Tibial artery (tissue), 4 donors: ENCODE measurements around the gene SLC24A3.

Experiments used
- DNase-seq, 2 donors: peaks; one replicate each; pipeline ENCODE4 v3.0.0-alpha.2; 2019
- H3K27ac ChIP-seq, 2 donors: fragments of 200-600 bp; sonication (generic) in 1 of 2; 1 replicate in 1 of 2; 2 replicates in 1 of 2; pipeline ENCODE4 v1.5.1; 2018 to 2019; ENCODE audit warnings: mild to moderate bottlenecking in 1 of 2
- H3K27me3 ChIP-seq, 2 donors: fragments of 200-600 bp; sonication (generic) in 1 of 2; one replicate each; pipeline versions ENCODE4 v1.5.1 to v1.6.0; 2016 to 2019
- H3K36me3 ChIP-seq, 3 donors: fragments of 200-600 bp; sonication (generic) in 2 of 3; one replicate each; pipeline ENCODE4 v1.5.1; 2016 to 2019; ENCODE audit warnings: mild to moderate bottlenecking in 2 of 3
- H3K4me1 ChIP-seq, 4 donors: fragments of 200-600 bp; sonication (generic) in 2 of 4; 1 replicate in 3 of 4; 2 replicates in 1 of 4; pipeline ENCODE4 v1.5.1; 2016 to 2019
- H3K4me3 ChIP-seq, 2 donors: fragments of 200-600 bp; sonication (generic) in 1 of 2; 1 replicate in 1 of 2; 2 replicates in 1 of 2; pipeline ENCODE4 v1.5.1; 2018 to 2019; ENCODE audit warnings: mild to moderate bottlenecking in 2 of 2
- H3K9me3 ChIP-seq, 3 donors: fragments of 200-600 bp; sonication (generic) in 1 of 3; one replicate each; pipeline ENCODE4 v1.5.1; 2016 to 2019
- intact Hi-C: fragments of 100-400 bp; cut with DNase I; formaldehyde crosslinking; loops from one replicate; pipeline ENCODE4 v1.15.0; 2023; ENCODE audit warnings: low total_unique reads
- TF ChIP-seq, protein P1 (sequence below), 2 experiments: fragments of 200-600 bp in 1 of 2; fragments of 450-650 bp in 1 of 2; IDR thresholded peaks; one replicate each; pipeline ENCODE4 v1.5.1; 2017 to 2019; ENCODE audit warnings: antibody characterized with exemption in 2 of 2, mild to moderate bottlenecking in 1 of 2, moderate library complexity in 1 of 2

SLC24A3 gene

GRCh38 chr20:19616081-19616480 lies 403.6 kb downstream of the SLC24A3 start:
- Histone ChIP-seq H3K36me3 (no peaks in the 10 kb centered on the region), H3K4me1 (peaks cover 0 to 13% (median 10%) of the 10 kb centered on the region in 4 donors), H3K27me3 (no peaks in the 10 kb centered on the region), H3K9me3 (no peaks in the 10 kb centered on the region), H3K27ac (no peak overlapping the region), H3K4me3 (no peak overlapping the region)
- TF ChIP-seq, protein P1, sequence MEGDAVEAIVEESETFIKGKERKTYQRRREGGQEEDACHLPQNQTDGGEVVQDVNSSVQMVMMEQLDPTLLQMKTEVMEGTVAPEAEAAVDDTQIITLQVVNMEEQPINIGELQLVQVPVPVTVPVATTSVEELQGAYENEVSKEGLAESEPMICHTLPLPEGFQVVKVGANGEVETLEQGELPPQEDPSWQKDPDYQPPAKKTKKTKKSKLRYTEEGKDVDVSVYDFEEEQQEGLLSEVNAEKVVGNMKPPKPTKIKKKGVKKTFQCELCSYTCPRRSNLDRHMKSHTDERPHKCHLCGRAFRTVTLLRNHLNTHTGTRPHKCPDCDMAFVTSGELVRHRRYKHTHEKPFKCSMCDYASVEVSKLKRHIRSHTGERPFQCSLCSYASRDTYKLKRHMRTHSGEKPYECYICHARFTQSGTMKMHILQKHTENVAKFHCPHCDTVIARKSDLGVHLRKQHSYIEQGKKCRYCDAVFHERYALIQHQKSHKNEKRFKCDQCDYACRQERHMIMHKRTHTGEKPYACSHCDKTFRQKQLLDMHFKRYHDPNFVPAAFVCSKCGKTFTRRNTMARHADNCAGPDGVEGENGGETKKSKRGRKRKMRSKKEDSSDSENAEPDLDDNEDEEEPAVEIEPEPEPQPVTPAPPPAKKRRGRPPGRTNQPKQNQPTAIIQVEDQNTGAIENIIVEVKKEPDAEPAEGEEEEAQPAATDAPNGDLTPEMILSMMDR (IDR thresholded peaks at IDR 0.05) = no peak
- intact Hi-C loops = no loop called here
- DNase-seq = no peak

DNA sequence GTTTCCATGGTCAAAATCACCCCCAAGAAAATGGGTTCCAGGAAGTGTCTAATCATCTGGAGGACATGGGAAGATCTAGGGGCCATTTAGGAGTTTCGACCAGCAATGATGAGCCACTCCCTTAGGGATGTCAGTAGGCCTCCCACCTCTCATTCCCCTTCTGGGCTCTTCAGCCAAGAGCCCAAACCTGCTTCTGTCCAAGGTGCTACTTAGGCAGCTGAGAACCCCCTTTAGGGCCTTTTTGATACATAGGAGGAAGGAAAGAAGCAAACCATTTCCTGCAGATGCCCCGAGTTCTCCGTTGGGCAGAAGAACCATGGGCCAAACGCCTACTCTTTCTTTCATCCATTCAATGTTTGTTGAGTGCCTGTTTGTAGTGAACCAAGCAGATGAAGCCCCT lies 404.2 kb downstream of the SLC24A3 start:
- no peaks in the 10 kb centered on the region for H3K9me3 ChIP-seq
- H3K36me3 ChIP-seq = no peaks in the 10 kb centered on the region
- peaks cover 0 to 13% (median 10%) of the 10 kb centered on the region in 4 donors for H3K4me1 ChIP-seq
- TF ChIP-seq, protein P1 (IDR thresholded peaks at IDR 0.05) = no peak
- intact Hi-C loops = no loop called here
- no peak for DNase-seq
- H3K27me3 ChIP-seq = no peaks in the 10 kb centered on the region
- H3K4me3 ChIP-seq = no peak overlapping the region
- no peak overlapping the region for H3K27ac ChIP-seq

GRCh38 chr20:19617256-19617655 lies 404.8 kb downstream of the SLC24A3 start:
- Histone ChIP-seq H3K9me3 (no peaks in the 10 kb centered on the region), H3K4me3 (no peak overlapping the region), H3K27me3 (no peaks in the 10 kb centered on the region), H3K4me1 (peaks cover 0 to 13% (median 10%) of the 10 kb centered on the region in 4 donors), H3K27ac (no peak overlapping the region), H3K36me3 (no peaks in the 10 kb centered on the region)
- TF ChIP-seq, protein P1 (IDR thresholded peaks at IDR 0.05) = no peak
- intact Hi-C loops = no loop called here
- DNase-seq = no peak

DNA sequence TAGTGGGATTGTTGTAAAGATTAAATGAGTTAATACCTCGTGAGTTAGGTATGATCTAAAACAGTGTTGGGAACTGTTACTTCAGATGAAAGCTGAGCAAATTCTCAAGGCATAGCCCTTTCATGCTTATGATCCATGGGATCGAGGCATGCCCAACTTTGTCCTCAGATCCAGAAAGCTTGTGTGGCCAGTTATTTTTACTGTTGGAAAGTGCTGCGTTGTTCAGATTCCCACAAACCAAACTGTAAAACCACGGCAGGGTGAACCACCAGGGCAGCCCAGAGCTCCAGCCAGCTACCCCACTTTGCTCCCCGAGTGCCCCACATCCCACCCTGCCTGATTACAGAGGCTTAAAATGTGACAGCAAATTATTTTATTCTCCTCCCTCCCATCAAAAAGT lies 406.3 kb downstream of the SLC24A3 start:
- Histone ChIP-seq H3K36me3 (no peaks in the 10 kb centered on the region), H3K27me3 (no peaks in the 10 kb centered on the region), H3K4me3 (no peak overlapping the region), H3K9me3 (no peaks in the 10 kb centered on the region), H3K27ac (no peak overlapping the region), H3K4me1 (peaks cover 0 to 3% (median 2%) of the 10 kb centered on the region in 4 donors)
- no peak for DNase-seq
- intact Hi-C loops = no loop called here
- TF ChIP-seq, protein P1 (IDR thresholded peaks at IDR 0.05) = no peak

DNA sequence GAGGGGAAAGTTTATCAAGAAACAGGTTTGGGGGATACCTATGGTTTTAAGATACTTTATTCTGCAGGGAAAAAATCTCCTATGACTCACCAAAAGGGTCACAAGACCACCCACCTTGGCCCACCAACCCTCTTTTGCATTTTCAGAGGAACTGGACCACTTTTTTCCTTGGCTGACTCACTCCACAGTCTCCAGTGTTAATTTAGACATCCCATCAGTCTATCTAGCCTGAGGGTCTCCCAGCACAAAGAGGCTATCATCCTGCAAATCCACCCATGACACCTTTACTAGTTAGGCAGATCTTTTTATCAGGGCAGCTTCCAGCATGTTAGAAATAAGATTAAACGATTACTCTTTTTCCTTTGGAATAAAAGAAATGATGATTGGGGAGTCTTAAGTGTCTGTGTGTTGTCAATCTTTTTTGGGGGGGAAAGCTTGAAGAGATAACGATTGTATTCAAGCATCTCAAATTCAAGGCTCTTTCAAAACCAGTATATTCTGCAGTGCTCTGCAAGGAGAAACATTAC lies 407.5 kb downstream of the SLC24A3 start:
- no peaks in the 10 kb centered on the region for H3K9me3 ChIP-seq
- intact Hi-C loops = no loop called here
- no peak for DNase-seq
- no peak overlapping the region for H3K4me3 ChIP-seq
- no peaks in the 10 kb centered on the region for H3K36me3 ChIP-seq
- TF ChIP-seq, protein P1 (IDR thresholded peaks at IDR 0.05) = no peak
- no peaks in the 10 kb centered on the region for H3K4me1 ChIP-seq
- no peaks in the 10 kb centered on the region for H3K27me3 ChIP-seq
- H3K27ac ChIP-seq = no peak overlapping the region

DNA sequence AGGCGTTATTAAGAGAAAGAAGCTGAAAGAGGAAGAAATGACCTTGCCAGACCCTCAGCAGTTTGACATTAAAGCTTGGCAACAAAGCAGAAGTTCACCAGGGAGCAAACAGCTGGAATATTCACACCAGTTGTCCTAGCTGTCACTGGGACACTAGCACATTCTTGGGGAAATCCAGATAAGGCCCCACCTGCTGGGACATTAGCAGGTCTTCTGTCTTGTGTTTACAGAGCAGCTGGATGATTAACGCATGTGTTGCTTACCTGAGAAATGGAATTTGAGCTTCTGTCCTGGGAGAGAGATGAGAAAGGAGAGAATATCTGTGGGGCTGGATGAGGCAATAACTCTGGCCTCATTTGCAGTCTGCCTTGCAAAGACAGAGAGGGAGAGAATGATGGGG lies 408.0 kb downstream of the SLC24A3 start:
- Histone ChIP-seq H3K36me3 (no peaks in the 10 kb centered on the region), H3K4me1 (no peaks in the 10 kb centered on the region), H3K27ac (no peak overlapping the region), H3K4me3 (no peak overlapping the region), H3K9me3 (no peaks in the 10 kb centered on the region), H3K27me3 (no peaks in the 10 kb centered on the region)
- TF ChIP-seq, protein P1 (IDR thresholded peaks at IDR 0.05) = no peak
- intact Hi-C loops = no loop called here
- DNase-seq = no peak
